Tibial artery (tissue), 4 donors: ENCODE measurements around the gene RCHY1.
"Not testable (repeated sequence)": the region's sequence is repeated elsewhere in the genome, so short reads cannot be mapped to it uniquely, and the experiment has no call there.

ENCODE experiments used
- DNase-seq, 2 donors: peaks; one replicate each; pipeline ENCODE4 v3.0.0-alpha.2; 2019
- H3K27ac ChIP-seq, 2 donors: fragments of 200-600 bp; sonication (generic) in 1 of 2; 1 replicate in 1 of 2; 2 replicates in 1 of 2; pipeline ENCODE4 v1.5.1; 2018 to 2019; ENCODE audit warnings: mild to moderate bottlenecking in 1 of 2
- H3K27me3 ChIP-seq, 2 donors: fragments of 200-600 bp; sonication (generic) in 1 of 2; one replicate each; pipeline versions ENCODE4 v1.5.1 to v1.6.0; 2016 to 2019
- H3K36me3 ChIP-seq, 3 donors: fragments of 200-600 bp; sonication (generic) in 2 of 3; one replicate each; pipeline ENCODE4 v1.5.1; 2016 to 2019; ENCODE audit warnings: mild to moderate bottlenecking in 2 of 3
- H3K4me1 ChIP-seq, 4 donors: fragments of 200-600 bp; sonication (generic) in 2 of 4; 1 replicate in 3 of 4; 2 replicates in 1 of 4; pipeline ENCODE4 v1.5.1; 2016 to 2019
- H3K4me3 ChIP-seq, 2 donors: fragments of 200-600 bp; sonication (generic) in 1 of 2; 1 replicate in 1 of 2; 2 replicates in 1 of 2; pipeline ENCODE4 v1.5.1; 2018 to 2019; ENCODE audit warnings: mild to moderate bottlenecking in 2 of 2
- H3K9me3 ChIP-seq, 3 donors: fragments of 200-600 bp; sonication (generic) in 1 of 3; one replicate each; pipeline ENCODE4 v1.5.1; 2016 to 2019
- intact Hi-C: fragments of 100-400 bp; cut with DNase I; formaldehyde crosslinking; loops from one replicate; pipeline ENCODE4 v1.15.0; 2023; ENCODE audit warnings: low total_unique reads
- TF ChIP-seq, protein P1 (sequence below), 2 experiments: fragments of 200-600 bp in 1 of 2; fragments of 450-650 bp in 1 of 2; IDR thresholded peaks; one replicate each; pipeline ENCODE4 v1.5.1; 2017 to 2019; ENCODE audit warnings: antibody characterized with exemption in 2 of 2, mild to moderate bottlenecking in 1 of 2, moderate library complexity in 1 of 2

RCHY1 gene

DNA sequence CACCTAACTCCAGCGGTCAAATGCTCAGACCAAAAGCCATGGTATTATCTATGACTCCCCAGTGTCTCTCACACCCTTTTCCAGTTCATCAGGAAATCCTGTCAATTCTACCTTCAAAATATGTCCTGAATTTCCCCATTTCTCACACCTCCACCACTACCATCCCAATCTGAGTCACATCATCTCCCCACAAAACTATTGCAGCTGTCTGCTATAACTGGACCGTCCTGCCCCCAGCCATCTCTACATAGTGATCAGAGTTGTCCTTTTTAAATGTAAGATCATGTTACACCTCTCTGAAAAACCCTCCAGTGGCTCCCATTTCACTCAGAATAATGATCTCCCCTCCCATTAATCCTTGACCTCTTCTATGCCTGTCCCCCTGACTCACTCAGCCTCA, 34.8 kb upstream of the RCHY1 start:
- no peaks in the 10 kb centered on the region for H3K27me3 ChIP-seq
- peaks cover 0 to 19% (median 13%) of the 10 kb centered on the region in 3 donors for H3K36me3 ChIP-seq
- no peak for DNase-seq
- H3K4me3 ChIP-seq, result no peak overlapping the region
- H3K27ac ChIP-seq, result no peak overlapping the region
- no peaks in the 10 kb centered on the region for H3K4me1 ChIP-seq
- no peaks in the 10 kb centered on the region for H3K9me3 ChIP-seq
- intact Hi-C loops, result no loop called here
- TF ChIP-seq, protein P1, sequence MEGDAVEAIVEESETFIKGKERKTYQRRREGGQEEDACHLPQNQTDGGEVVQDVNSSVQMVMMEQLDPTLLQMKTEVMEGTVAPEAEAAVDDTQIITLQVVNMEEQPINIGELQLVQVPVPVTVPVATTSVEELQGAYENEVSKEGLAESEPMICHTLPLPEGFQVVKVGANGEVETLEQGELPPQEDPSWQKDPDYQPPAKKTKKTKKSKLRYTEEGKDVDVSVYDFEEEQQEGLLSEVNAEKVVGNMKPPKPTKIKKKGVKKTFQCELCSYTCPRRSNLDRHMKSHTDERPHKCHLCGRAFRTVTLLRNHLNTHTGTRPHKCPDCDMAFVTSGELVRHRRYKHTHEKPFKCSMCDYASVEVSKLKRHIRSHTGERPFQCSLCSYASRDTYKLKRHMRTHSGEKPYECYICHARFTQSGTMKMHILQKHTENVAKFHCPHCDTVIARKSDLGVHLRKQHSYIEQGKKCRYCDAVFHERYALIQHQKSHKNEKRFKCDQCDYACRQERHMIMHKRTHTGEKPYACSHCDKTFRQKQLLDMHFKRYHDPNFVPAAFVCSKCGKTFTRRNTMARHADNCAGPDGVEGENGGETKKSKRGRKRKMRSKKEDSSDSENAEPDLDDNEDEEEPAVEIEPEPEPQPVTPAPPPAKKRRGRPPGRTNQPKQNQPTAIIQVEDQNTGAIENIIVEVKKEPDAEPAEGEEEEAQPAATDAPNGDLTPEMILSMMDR (IDR thresholded peaks at IDR 0.05), result no peak

DNA sequence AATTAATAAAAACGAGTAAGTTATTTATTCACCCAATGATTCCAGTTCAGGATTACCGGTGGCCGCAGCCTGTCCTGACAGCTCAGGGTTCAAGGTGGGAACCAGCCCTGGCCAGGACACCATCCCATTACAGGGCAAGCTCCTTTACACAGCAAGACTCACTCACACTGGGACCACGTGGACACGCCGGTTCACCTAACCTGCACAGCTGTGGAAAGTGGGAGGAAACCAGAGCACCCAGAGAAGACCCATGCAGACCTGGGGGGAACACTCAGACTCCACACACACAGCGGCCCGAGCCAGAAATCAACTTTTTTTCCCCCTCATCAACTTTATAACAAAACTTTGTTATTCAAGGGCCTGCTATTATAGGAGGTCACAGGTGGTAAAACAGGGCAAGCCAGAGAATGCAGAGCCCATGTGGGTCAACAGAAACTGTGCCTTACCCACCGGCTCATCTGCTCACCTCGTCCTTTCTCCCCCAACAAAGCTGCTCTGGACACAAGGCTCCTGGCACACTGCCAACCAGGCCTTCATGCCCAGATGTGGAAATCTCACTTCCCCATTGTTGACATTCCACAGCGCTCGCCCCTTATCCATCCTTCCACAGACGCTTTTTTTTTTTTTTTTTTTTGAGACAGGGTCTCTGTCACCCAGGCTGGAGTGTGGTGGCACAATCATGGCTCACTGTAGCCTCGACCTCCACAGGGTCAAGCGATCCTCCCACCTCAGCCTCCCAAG, 33.6 kb upstream of the RCHY1 start:
- H3K4me1 ChIP-seq, result no peaks in the 10 kb centered on the region
- TF ChIP-seq, protein P1 (IDR thresholded peaks at IDR 0.05), result no peak
- H3K36me3 ChIP-seq, result peaks cover 0 to 25% (median 13%) of the 10 kb centered on the region in 3 donors
- intact Hi-C loops, result no loop called here
- DNase-seq, result peak; percentile 58 to 70
- H3K4me3 ChIP-seq, result no peak overlapping the region
- H3K27me3 ChIP-seq, result no peaks in the 10 kb centered on the region
- no peak overlapping the region for H3K27ac ChIP-seq
- no peaks in the 10 kb centered on the region for H3K9me3 ChIP-seq

DNA sequence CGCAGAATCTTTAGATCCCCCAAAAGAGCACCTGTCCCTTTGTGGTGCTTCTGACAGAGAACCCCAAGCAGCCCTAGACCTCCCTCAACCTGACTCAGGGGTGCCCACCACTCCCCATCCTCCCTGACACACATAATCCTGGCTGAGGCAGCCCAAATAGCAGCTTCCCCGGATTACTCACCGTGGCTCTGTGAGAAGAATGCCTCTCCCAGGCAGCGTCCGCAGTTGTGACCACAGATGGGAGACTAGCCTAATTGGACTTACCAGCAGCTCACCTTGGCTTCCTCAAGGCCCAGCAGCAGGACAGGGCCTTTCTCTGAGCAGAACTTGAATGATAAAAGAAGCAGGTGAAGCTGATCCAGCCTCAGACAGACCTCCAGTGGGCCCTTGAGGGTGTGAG, 31.3 kb upstream of the RCHY1 start:
- no peak for DNase-seq
- Histone ChIP-seq H3K4me1 (no peaks in the 10 kb centered on the region), H3K9me3 (no peaks in the 10 kb centered on the region), H3K36me3 (peaks cover 0 to 32% (median 13%) of the 10 kb centered on the region in 3 donors), H3K27ac (no peak overlapping the region), H3K4me3 (no peak overlapping the region), H3K27me3 (no peaks in the 10 kb centered on the region)
- intact Hi-C loops, result no loop called here
- TF ChIP-seq, protein P1 (IDR thresholded peaks at IDR 0.05), result no peak

DNA sequence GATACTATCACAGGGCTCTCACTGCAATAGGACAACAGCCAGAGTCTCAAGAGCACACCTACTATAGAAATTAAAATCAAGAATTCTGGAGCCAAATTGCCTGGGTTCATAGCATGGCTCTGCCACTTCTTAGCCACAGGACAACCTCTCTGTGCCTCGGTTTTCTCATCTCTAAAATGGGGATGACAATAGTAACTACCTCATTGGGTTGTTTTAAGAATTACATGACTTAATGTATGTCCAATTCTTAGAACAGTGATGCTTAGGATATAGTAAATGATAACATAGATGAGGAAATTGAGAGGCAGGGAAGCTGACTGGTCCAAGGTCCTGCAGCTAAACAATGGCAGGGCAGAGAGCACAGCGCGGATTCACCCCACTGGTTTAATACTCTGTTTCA, 30.7 kb upstream of the RCHY1 start:
- H3K27me3 ChIP-seq, result no peaks in the 10 kb centered on the region
- H3K9me3 ChIP-seq, result no peaks in the 10 kb centered on the region
- no peak for DNase-seq
- H3K4me3 ChIP-seq, result no peak overlapping the region
- H3K36me3 ChIP-seq, result peaks cover 0 to 38% (median 13%) of the 10 kb centered on the region in 3 donors
- no peaks in the 10 kb centered on the region for H3K4me1 ChIP-seq
- TF ChIP-seq, protein P1 (IDR thresholded peaks at IDR 0.05), result no peak
- H3K27ac ChIP-seq, result no peak overlapping the region
- intact Hi-C loops, result no loop called here

DNA sequence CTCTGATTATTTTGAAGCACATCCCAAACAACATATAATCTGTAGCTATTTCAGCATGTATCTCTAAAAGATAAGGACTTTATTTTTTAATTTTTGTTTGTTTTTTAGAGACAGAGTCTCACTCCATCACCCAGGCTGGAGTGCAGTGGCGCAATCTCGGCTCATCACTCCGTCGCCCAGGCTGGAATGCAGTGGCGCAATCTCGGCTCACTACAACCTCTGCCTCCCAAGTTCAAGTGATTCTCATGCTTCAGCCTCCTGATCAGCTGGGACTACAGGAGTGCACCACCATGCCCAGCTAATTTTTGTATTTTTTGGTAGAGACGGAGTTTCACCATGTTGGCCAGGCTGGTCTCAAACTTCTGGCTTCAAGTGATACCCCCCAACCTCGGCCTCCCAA, 30.0 kb upstream of the RCHY1 start:
- DNase-seq, H3K4me1 ChIP-seq, H3K4me3 ChIP-seq, H3K27ac ChIP-seq, H3K27me3 ChIP-seq, H3K9me3 ChIP-seq, intact Hi-C loops: not testable (repeated sequence)
- H3K36me3 ChIP-seq, result peaks cover 0 to 44% (median 13%) of the 10 kb centered on the region in 3 donors

DNA sequence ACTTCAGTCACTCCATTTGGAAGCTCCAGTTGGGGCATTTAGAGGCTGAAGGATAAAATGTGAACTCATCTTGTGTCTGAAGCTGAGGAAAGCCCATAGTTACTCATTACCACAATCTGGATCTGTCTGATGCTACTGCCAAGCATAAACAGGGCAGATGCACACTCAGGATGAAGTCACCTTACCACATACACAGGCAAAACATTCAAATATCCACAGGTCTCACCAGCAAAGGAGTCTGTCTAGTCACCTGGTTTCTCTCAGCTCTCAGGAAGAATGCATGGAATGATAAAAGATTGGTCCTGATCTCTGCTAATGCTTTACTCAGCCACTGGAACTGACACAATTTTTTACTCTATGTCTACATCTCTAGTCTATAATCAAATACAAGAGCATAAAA, 28.6 kb upstream of the RCHY1 start:
- Histone ChIP-seq H3K36me3 (peaks cover 0 to 45% (median 13%) of the 10 kb centered on the region in 3 donors), H3K4me1 (no peaks in the 10 kb centered on the region), H3K4me3 (no peak overlapping the region), H3K9me3 (no peaks in the 10 kb centered on the region), H3K27me3 (no peaks in the 10 kb centered on the region), H3K27ac (no peak overlapping the region)
- no peak for DNase-seq
- intact Hi-C loops, result no loop called here
- TF ChIP-seq, protein P1 (IDR thresholded peaks at IDR 0.05), result no peak

DNA sequence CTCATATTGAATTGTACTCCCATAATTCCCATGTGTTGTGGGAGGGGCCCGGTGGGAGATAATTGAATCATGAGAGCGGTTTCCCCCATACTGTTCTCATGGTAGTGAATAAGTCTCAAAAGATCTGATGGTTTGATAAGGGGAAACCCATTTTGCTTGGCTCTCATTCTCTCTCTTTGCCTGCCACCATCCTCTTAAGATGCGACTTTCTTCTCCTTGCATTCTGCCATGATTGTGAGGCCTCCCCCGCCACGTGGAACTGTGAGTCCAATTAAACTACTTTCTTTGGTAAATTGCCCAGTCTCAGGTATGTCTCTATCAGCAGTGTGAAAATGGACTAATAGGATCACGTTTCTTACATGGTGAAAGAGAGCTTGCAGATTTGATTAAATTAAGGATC, 23.1 kb upstream of the RCHY1 start:
- H3K4me3 ChIP-seq, DNase-seq, H3K4me1 ChIP-seq, intact Hi-C loops, H3K9me3 ChIP-seq, H3K27me3 ChIP-seq, H3K27ac ChIP-seq: not testable (repeated sequence)
- H3K36me3 ChIP-seq, result peaks cover 14 to 29% (median 15%) of the 10 kb centered on the region in 3 donors

DNA sequence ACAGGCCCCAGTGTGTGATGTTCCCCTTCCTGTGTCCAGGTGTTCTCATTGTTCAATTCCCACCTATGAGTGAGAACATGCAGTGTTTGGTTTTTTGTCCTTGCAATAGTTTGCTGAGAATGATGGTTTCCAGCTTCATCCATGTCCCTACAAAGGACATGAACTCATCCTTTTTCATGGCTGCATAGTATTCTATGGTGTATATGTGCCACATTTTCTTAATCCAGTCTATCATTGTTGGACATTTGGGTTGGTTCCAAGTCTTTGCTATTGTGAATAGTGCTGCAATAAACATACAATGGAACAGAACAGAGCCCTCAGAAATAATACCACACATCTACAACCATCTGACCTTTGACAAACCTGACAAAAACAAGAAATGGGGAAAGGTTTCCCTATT, 19.7 kb upstream of the RCHY1 start:
- DNase-seq, H3K27ac ChIP-seq, H3K4me3 ChIP-seq, H3K9me3 ChIP-seq, intact Hi-C loops, H3K4me1 ChIP-seq, H3K27me3 ChIP-seq: not testable (repeated sequence)
- H3K36me3 ChIP-seq, result peaks cover 43 to 48% (median 46%) of the 10 kb centered on the region in 3 donors

DNA sequence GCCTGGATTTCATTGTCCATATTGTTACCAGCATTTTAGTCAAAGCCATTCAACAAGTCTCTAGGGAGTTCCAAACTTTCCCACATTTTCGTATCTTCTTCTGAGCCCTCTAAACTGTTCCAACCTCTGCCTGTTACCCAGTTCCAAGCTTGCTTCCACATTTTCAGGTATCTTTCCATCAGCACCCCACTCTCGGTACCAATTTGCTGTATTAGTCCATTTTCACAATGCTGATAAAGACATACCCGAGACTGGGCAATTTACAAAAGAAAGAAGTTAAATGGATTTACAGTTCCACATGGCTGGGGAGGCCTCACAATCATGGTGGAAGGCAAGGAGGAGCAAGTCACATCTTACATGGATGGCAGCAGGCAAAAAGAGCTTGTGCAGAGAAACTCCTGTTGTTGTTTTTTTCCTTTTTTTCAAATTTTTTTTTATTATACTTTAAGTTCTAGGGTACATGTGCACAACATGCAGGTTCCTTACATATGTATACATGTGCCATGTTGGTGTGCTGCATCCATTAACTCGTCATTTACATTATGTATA, 19.2 kb upstream of the RCHY1 start:
- intact Hi-C loops, H3K27me3 ChIP-seq: not testable (repeated sequence)

More for the DNA sequence above, 19.2 kb upstream of the RCHY1 start:
- not testable (repeated sequence) for H3K4me3 ChIP-seq, DNase-seq, H3K4me1 ChIP-seq, H3K27ac ChIP-seq, H3K9me3 ChIP-seq
- peaks cover 47 to 52% (median 51%) of the 10 kb centered on the region in 3 donors for H3K36me3 ChIP-seq
